GM23338 (cell line): ENCODE data around the gene RIOX2. TPM values are rescaled to one million over a fixed set of nuclear protein-coding genes. Genes with fewer than 3 reads are reported as not detected.
A peak's percentile ranks its signal among the peaks of the same experiment; 100 is the strongest.

ENCODE experiments used
- ATAC-seq: fragments of 200-7000 bp; cut with Tn5 transposase; 3 replicates; pipeline ENCODE4 v1.9.1; 2020
- DNase-seq: peaks from one replicate; pipeline ENCODE4 v3.0.0-alpha.2; 2015; ENCODE audit warnings: low spot score
- H2AFZ ChIP-seq: fragments of 200-600 bp; sonication (generic); 2 replicates; pipeline ENCODE4 v1.8.0; 2016; ENCODE audit warnings: antibody characterized with exemption, mild to moderate bottlenecking, moderate library complexity
- H3F3A ChIP-seq: fragments of 200-600 bp; sonication (generic); replicated peaks from 2 replicates; pipeline ENCODE4 v1.8.0; 2017; ENCODE audit warnings: antibody characterized with exemption, mixed run types, low read depth
- H3K27ac ChIP-seq: fragments of 200-600 bp; sonication (generic); 2 replicates; pipeline ENCODE4 v1.6.1; 2016; ENCODE audit warnings: low read depth
- H3K27me3 ChIP-seq: fragments of 200-600 bp; sonication (generic); 2 replicates; pipeline ENCODE4 v1.8.0; 2016; ENCODE audit warnings: mild to moderate bottlenecking, mixed run types, moderate library complexity; ENCODE audit not compliant: insufficient read depth
- H3K36me3 ChIP-seq: fragments of 200-600 bp; sonication (generic); 2 replicates; pipeline ENCODE4 v1.8.0; 2016; ENCODE audit warnings: mild to moderate bottlenecking; ENCODE audit not compliant: insufficient read depth
- H3K4me1 ChIP-seq: fragments of 200-600 bp; sonication (generic); 2 replicates; pipeline ENCODE4 v1.8.0; 2016; ENCODE audit warnings: mild to moderate bottlenecking, moderate library complexity; ENCODE audit not compliant: insufficient read depth
- H3K4me2 ChIP-seq: fragments of 200-600 bp; sonication (generic); 2 replicates; pipeline ENCODE4 v1.7.1; 2017; ENCODE audit warnings: mixed run types
- H3K4me3 ChIP-seq: fragments of 200-600 bp; sonication (generic); 2 replicates; pipeline ENCODE4 v1.6.1; 2016; ENCODE audit warnings: mixed run types
- H3K79me2 ChIP-seq: fragments of 200-600 bp; sonication (generic); replicated peaks from 2 replicates; pipeline ENCODE4 v1.8.0; 2017; ENCODE audit warnings: mild to moderate bottlenecking; ENCODE audit not compliant: insufficient read depth
- H3K9me2 ChIP-seq: fragments of 200-600 bp; sonication (generic); 2 replicates; pipeline ENCODE4 v1.8.0; 2017; ENCODE audit not compliant: insufficient read depth
- H4K20me1 ChIP-seq: fragments of 200-600 bp; sonication (generic); replicated peaks from 2 replicates; pipeline ENCODE4 v1.8.0; 2017; ENCODE audit warnings: mild to moderate bottlenecking; ENCODE audit not compliant: insufficient read depth
- H3K27ac Mint-ChIP-seq: 2 replicates; pipeline ENCODE4 v1.8.0; 2020; ENCODE audit warnings: inconsistent platforms, mild to moderate bottlenecking, moderate library complexity, mixed read lengths
- H3K27me3 Mint-ChIP-seq: 3 replicates; pipeline ENCODE4 v1.8.0; 2022; ENCODE audit warnings: low read depth, mild to moderate bottlenecking, moderate library complexity, mixed read lengths, inconsistent platforms; ENCODE audit not compliant: insufficient read depth, poor library complexity
- H3K36me3 Mint-ChIP-seq: 3 replicates; pipeline ENCODE4 v1.8.0; 2021; ENCODE audit warnings: low read depth, mild to moderate bottlenecking, inconsistent platforms, moderate library complexity, mixed read lengths
- H3K4me1 Mint-ChIP-seq: 3 replicates; pipeline ENCODE4 v1.8.0; 2020; ENCODE audit warnings: mild to moderate bottlenecking, inconsistent platforms, mixed read lengths
- H3K4me3 Mint-ChIP-seq: 3 replicates; pipeline ENCODE4 v1.8.0; 2021; ENCODE audit warnings: moderate library complexity, mild to moderate bottlenecking, inconsistent platforms, mixed read lengths
- H3K9me3 Mint-ChIP-seq: 3 replicates; pipeline ENCODE4 v1.8.0; 2020; ENCODE audit warnings: moderate library complexity, mild to moderate bottlenecking, inconsistent platforms, mixed read lengths
- CREB1 ChIP-seq: fragments of 250-450 bp; sonication (Bioruptor Pico); IDR thresholded peaks from 2 replicates; pipeline ENCODE4 v1.5.0; 2020; ENCODE audit warnings: low read depth, mild to moderate bottlenecking, moderate library complexity
- EZH2 ChIP-seq: fragments of 200-600 bp; sonication (generic); IDR thresholded peaks from one replicate; pipeline ENCODE4 v1.8.0; 2017; ENCODE audit warnings: antibody characterized with exemption, mild to moderate bottlenecking, low read depth; ENCODE audit not compliant: unreplicated experiment
- EZH2phosphoT487 ChIP-seq: fragments of 200-600 bp; sonication (generic); IDR thresholded peaks from one replicate; pipeline ENCODE4 v1.8.1; 2018; ENCODE audit warnings: antibody characterized with exemption; ENCODE audit not compliant: unreplicated experiment
- JUNB ChIP-seq: IDR thresholded peaks from one replicate; pipeline ENCODE4 v1.6.1; 2016; ENCODE audit warnings: antibody characterized with exemption; ENCODE audit not compliant: unreplicated experiment
- NANOG ChIP-seq: IDR thresholded peaks from 2 replicates; pipeline ENCODE4 v1.6.1; 2016; ENCODE audit warnings: antibody characterized with exemption, borderline replicate concordance
- POLR2AphosphoS5 ChIP-seq: IDR thresholded peaks from 2 replicates; pipeline ENCODE4 v1.6.1; 2016; ENCODE audit warnings: antibody characterized with exemption, low read depth
- STAT1 ChIP-seq: IDR thresholded peaks from one replicate; pipeline ENCODE4 v1.6.1; 2016; ENCODE audit warnings: antibody characterized with exemption; ENCODE audit not compliant: unreplicated experiment
- ZNF114 ChIP-seq: fragments of 250-450 bp; sonication (Bioruptor Pico); IDR thresholded peaks from 2 replicates; pipeline ENCODE4 v1.5.0; 2020; ENCODE audit warnings: mild to moderate bottlenecking, moderate library complexity
- ZNF331 ChIP-seq: fragments of 250-450 bp; sonication (Bioruptor Pico); IDR thresholded peaks from 2 replicates; pipeline ENCODE4 v1.5.0; 2020; ENCODE audit warnings: low read depth, mild to moderate bottlenecking, moderate library complexity
- polyA plus RNA-seq: library from polyadenylated mRNA; unstranded; fragments of >200 nt; fragmentation: Nextera tagmentation; extraction: Ambion mirVana; gene quantifications from 2 replicates; pipeline ENCODE4 v1.2.1, GENCODE V29; 2016
- total RNA-seq: library from RNA; depleted of rRNA; stranded (reverse); fragments of >200 nt; shearing (Covaris generic); gene quantifications from 2 replicates; pipeline ENCODE4 v1.2.3, GENCODE V29; 2014
- TF ChIP-seq, protein P1 (sequence below): IDR thresholded peaks from 2 replicates; pipeline ENCODE4 v1.6.1; 2016; ENCODE audit warnings: antibody characterized with exemption
- TF ChIP-seq, protein P2 (sequence below), 2 experiments: fragments of 200-600 bp in 1 of 2; sonication (generic) in 1 of 2; conservative IDR thresholded peaks; 2 replicates each; pipeline versions ENCODE4 v1.5.1 to v1.6.1; 2016 to 2017; ENCODE audit warnings: antibody characterized with exemption in 2 of 2, low read depth in 2 of 2, mild to moderate bottlenecking in 2 of 2, moderate library complexity in 1 of 2
- TF ChIP-seq, protein P3 (sequence below): fragments of 250-450 bp; sonication (Bioruptor Pico); IDR thresholded peaks from 2 replicates; pipeline ENCODE4 v1.5.0; 2020; ENCODE audit warnings: mild to moderate bottlenecking, moderate library complexity
- TF ChIP-seq, protein P4 (sequence below): IDR thresholded peaks from one replicate; pipeline ENCODE4 v1.6.1; 2018; ENCODE audit warnings: antibody characterized with exemption; ENCODE audit not compliant: unreplicated experiment

Gene RIOX2
- total and polyA plus RNA-seq, 2 experiments from 2014 or later, result 9.0 to 10.7 TPM

DNA sequence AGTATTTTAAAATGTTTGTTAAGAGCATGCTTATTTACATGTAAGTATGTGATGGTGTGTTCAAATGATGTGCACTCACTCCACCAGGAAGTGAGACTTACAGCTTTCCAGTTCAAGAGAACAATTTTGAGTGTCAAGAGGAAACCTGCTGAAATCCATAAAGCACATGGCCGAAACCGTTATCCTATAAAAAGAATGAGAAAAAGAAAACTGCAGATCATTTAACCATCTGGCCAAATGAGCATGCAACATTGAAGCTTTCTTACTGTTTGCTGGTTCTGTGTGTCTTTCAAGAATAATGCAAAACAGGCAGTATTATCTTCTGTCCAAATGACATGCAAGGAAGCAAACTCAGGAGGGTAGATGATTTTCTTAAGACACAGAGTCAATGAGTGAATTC, 36.6 kb upstream of the RIOX2 start:
- H3K4me2 ChIP-seq, result no peak overlapping the region
- H3K36me3 Mint-ChIP-seq, result no peaks in the 10 kb centered on the region
- no peaks in the 10 kb centered on the region for H3K9me3 Mint-ChIP-seq

More for the DNA sequence above, 36.6 kb upstream of the RIOX2 start:
- no peak overlapping the region for H3K27ac Mint-ChIP-seq
- H3K4me1 Mint-ChIP-seq, result no peaks in the 10 kb centered on the region
- Histone ChIP-seq H3K27ac (no peak overlapping the region), H4K20me1 (no peaks in the 10 kb centered on the region), H3K4me1 (no peaks in the 10 kb centered on the region), H3K79me2 (no peaks in the 10 kb centered on the region), H3K27me3 (no peaks in the 10 kb centered on the region), H3K4me3 (no peak overlapping the region), H3K9me2 (no peaks in the 10 kb centered on the region), H3K36me3 (no peaks in the 10 kb centered on the region), H2AFZ (0 out of 2 replicates have a peak overlapping the region, but pooled peaks have one; percentile 61), H3F3A (no peaks in the 10 kb centered on the region)
- DNase-seq (no peak), ATAC-seq (no peak)
- TF ChIP-seq POLR2AphosphoS5 (no peak), CREB1 (CRISPR knock-in tag) (no peak), STAT1 (no peak), JUNB (no peak), EZH2 (no peak), ZNF331 (CRISPR knock-in tag) (no peak), ZNF114 (CRISPR knock-in tag) (no peak), EZH2phosphoT487 (no peak), NANOG (no peak)
- TF ChIP-seq, protein P1, sequence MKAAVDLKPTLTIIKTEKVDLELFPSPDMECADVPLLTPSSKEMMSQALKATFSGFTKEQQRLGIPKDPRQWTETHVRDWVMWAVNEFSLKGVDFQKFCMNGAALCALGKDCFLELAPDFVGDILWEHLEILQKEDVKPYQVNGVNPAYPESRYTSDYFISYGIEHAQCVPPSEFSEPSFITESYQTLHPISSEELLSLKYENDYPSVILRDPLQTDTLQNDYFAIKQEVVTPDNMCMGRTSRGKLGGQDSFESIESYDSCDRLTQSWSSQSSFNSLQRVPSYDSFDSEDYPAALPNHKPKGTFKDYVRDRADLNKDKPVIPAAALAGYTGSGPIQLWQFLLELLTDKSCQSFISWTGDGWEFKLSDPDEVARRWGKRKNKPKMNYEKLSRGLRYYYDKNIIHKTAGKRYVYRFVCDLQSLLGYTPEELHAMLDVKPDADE, result no peak
- TF ChIP-seq, protein P2, sequence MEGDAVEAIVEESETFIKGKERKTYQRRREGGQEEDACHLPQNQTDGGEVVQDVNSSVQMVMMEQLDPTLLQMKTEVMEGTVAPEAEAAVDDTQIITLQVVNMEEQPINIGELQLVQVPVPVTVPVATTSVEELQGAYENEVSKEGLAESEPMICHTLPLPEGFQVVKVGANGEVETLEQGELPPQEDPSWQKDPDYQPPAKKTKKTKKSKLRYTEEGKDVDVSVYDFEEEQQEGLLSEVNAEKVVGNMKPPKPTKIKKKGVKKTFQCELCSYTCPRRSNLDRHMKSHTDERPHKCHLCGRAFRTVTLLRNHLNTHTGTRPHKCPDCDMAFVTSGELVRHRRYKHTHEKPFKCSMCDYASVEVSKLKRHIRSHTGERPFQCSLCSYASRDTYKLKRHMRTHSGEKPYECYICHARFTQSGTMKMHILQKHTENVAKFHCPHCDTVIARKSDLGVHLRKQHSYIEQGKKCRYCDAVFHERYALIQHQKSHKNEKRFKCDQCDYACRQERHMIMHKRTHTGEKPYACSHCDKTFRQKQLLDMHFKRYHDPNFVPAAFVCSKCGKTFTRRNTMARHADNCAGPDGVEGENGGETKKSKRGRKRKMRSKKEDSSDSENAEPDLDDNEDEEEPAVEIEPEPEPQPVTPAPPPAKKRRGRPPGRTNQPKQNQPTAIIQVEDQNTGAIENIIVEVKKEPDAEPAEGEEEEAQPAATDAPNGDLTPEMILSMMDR (conservative IDR thresholded peaks at IDR 0.05; ENCODE audit: low read depth in 2 of 2), result no peak
- TF ChIP-seq, protein P3, sequence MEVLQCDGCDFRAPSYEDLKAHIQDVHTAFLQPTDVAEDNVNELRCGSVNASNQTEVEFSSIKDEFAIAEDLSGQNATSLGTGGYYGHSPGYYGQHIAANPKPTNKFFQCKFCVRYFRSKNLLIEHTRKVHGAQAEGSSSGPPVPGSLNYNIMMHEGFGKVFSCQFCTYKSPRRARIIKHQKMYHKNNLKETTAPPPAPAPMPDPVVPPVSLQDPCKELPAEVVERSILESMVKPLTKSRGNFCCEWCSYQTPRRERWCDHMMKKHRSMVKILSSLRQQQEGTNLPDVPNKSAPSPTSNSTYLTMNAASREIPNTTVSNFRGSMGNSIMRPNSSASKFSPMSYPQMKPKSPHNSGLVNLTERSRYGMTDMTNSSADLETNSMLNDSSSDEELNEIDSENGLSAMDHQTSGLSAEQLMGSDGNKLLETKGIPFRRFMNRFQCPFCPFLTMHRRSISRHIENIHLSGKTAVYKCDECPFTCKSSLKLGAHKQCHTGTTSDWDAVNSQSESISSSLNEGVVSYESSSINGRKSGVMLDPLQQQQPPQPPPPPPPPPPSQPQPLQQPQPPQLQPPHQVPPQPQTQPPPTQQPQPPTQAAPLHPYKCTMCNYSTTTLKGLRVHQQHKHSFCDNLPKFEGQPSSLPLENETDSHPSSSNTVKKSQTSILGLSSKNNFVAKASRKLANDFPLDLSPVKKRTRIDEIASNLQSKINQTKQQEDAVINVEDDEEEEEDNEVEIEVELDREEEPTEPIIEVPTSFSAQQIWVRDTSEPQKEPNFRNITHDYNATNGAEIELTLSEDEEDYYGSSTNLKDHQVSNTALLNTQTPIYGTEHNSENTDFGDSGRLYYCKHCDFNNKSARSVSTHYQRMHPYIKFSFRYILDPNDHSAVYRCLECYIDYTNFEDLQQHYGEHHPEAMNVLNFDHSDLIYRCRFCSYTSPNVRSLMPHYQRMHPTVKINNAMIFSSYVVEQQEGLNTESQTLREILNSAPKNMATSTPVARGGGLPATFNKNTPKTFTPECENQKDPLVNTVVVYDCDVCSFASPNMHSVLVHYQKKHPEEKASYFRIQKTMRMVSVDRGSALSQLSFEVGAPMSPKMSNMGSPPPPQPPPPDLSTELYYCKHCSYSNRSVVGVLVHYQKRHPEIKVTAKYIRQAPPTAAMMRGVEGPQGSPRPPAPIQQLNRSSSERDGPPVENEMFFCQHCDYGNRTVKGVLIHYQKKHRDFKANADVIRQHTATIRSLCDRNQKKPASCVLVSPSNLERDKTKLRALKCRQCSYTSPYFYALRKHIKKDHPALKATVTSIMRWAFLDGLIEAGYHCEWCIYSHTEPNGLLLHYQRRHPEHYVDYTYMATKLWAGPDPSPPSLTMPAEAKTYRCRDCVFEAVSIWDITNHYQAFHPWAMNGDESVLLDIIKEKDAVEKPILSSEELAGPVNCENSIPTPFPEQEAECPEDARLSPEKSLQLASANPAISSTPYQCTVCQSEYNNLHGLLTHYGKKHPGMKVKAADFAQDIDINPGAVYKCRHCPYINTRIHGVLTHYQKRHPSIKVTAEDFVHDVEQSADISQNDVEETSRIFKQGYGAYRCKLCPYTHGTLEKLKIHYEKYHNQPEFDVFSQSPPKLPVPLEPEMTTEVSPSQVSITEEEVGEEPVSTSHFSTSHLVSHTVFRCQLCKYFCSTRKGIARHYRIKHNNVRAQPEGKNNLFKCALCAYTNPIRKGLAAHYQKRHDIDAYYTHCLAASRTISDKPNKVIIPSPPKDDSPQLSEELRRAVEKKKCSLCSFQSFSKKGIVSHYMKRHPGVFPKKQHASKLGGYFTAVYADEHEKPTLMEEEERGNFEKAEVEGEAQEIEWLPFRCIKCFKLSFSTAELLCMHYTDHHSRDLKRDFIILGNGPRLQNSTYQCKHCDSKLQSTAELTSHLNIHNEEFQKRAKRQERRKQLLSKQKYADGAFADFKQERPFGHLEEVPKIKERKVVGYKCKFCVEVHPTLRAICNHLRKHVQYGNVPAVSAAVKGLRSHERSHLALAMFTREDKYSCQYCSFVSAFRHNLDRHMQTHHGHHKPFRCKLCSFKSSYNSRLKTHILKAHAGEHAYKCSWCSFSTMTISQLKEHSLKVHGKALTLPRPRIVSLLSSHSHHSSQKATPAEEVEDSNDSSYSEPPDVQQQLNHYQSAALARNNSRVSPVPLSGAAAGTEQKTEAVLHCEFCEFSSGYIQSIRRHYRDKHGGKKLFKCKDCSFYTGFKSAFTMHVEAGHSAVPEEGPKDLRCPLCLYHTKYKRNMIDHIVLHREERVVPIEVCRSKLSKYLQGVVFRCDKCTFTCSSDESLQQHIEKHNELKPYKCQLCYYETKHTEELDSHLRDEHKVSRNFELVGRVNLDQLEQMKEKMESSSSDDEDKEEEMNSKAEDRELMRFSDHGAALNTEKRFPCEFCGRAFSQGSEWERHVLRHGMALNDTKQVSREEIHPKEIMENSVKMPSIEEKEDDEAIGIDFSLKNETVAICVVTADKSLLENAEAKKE (CRISPR knock-in tag), result no peak
- TF ChIP-seq, protein P4, sequence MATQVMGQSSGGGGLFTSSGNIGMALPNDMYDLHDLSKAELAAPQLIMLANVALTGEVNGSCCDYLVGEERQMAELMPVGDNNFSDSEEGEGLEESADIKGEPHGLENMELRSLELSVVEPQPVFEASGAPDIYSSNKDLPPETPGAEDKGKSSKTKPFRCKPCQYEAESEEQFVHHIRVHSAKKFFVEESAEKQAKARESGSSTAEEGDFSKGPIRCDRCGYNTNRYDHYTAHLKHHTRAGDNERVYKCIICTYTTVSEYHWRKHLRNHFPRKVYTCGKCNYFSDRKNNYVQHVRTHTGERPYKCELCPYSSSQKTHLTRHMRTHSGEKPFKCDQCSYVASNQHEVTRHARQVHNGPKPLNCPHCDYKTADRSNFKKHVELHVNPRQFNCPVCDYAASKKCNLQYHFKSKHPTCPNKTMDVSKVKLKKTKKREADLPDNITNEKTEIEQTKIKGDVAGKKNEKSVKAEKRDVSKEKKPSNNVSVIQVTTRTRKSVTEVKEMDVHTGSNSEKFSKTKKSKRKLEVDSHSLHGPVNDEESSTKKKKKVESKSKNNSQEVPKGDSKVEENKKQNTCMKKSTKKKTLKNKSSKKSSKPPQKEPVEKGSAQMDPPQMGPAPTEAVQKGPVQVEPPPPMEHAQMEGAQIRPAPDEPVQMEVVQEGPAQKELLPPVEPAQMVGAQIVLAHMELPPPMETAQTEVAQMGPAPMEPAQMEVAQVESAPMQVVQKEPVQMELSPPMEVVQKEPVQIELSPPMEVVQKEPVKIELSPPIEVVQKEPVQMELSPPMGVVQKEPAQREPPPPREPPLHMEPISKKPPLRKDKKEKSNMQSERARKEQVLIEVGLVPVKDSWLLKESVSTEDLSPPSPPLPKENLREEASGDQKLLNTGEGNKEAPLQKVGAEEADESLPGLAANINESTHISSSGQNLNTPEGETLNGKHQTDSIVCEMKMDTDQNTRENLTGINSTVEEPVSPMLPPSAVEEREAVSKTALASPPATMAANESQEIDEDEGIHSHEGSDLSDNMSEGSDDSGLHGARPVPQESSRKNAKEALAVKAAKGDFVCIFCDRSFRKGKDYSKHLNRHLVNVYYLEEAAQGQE, result no peak
- H3K27me3 Mint-ChIP-seq, result peaks cover 3% of the 10 kb centered on the region
- no peak overlapping the region for H3K4me3 Mint-ChIP-seq
